OCI-LY7 (cell line): Measurements from ENCODE around the gene C2orf72. TPM values are rescaled to one million over a fixed set of nuclear protein-coding genes. Genes with fewer than 3 reads are reported as not detected.

ENCODE experiments used
- BruUV-seq: library from RNA; stranded (reverse); fragments of 400-500 nt; replicated peaks from 2 replicates; lab custom pipeline; 2021; lab: Mats Ljungman, UMichigan
- CTCF ChIA-PET: fragments of 300-600 bp; sonication (Branson Sonifier 250); formaldehyde crosslinking; loops from one replicate; lab custom pipeline; 2022; ENCODE audit warnings: antibody characterized with exemption; ENCODE audit not compliant: unreplicated experiment; lab: Charles Lee
- POLR2A ChIA-PET: fragments of 300-600 bp; sonication (Branson Sonifier 250); formaldehyde crosslinking; loops from one replicate; lab custom pipeline; 2022; ENCODE audit warnings: antibody characterized with exemption; lab: Charles Lee
- DNase-seq: peaks from one replicate; pipeline ENCODE4 v3.0.0-alpha.2; 2015; ENCODE audit warnings: low spot score
- H2AFZ ChIP-seq: fragments of 200-600 bp; sonication (generic), shearing (Covaris generic); 2 replicates; pipeline ENCODE4 v1.6.1; 2014; ENCODE audit warnings: mild to moderate bottlenecking, antibody characterized with exemption, low read length, moderate library complexity
- H3K27ac ChIP-seq: fragments of 200-600 bp; sonication (generic); 2 replicates; pipeline ENCODE4 v1.5.1; 2014; ENCODE audit warnings: mixed run types, low read depth, mild to moderate bottlenecking, moderate library complexity, low read length, inconsistent platforms; ENCODE audit not compliant: poor library complexity, severe bottlenecking
- H3K36me3 ChIP-seq: fragments of 200-600 bp; sonication (generic); 2 replicates; pipeline ENCODE4 v1.6.1; 2014; ENCODE audit warnings: mild to moderate bottlenecking, antibody characterized with exemption, low read length, moderate library complexity, mixed read lengths; ENCODE audit not compliant: insufficient read depth
- H3K4me1 ChIP-seq: fragments of 200-600 bp; sonication (generic); 2 replicates; pipeline ENCODE4 v1.5.1; 2014; ENCODE audit warnings: mild to moderate bottlenecking, low read length; ENCODE audit not compliant: insufficient read depth, poor library complexity, severe bottlenecking
- H3K4me2 ChIP-seq: fragments of 200-600 bp; sonication (generic); 2 replicates; pipeline ENCODE4 v1.6.1; 2014; ENCODE audit warnings: mild to moderate bottlenecking, low read length
- H3K4me3 ChIP-seq: fragments of 200-600 bp; sonication (generic); 2 replicates; pipeline ENCODE4 v1.5.1; 2014; ENCODE audit warnings: mild to moderate bottlenecking, low read depth, low read length; ENCODE audit not compliant: poor library complexity, severe bottlenecking
- H3K79me2 ChIP-seq: fragments of 200-600 bp; sonication (generic); 2 replicates; pipeline ENCODE4 v1.6.1; 2016; ENCODE audit warnings: low read depth, mild to moderate bottlenecking, low read length, moderate library complexity, mixed read lengths; ENCODE audit not compliant: insufficient read depth
- H3K9me2 ChIP-seq: fragments of 200-600 bp; sonication (generic); 2 replicates; pipeline ENCODE4 v1.6.1; 2016; ENCODE audit warnings: mild to moderate bottlenecking, low read length, mixed read lengths; ENCODE audit not compliant: insufficient read depth
- H3K9me3 ChIP-seq: fragments of 200-600 bp; sonication (generic); 2 replicates; pipeline ENCODE4 v1.6.1; 2014; ENCODE audit warnings: mild to moderate bottlenecking, mixed run types, low read length, mixed read lengths
- H4K20me1 ChIP-seq: fragments of 200-600 bp; sonication (generic); 2 replicates; pipeline ENCODE4 v1.6.1; 2014; ENCODE audit warnings: mild to moderate bottlenecking, antibody characterized with exemption, low read length, moderate library complexity, mixed read lengths; ENCODE audit not compliant: insufficient read depth
- EZH2phosphoT487 ChIP-seq: fragments of 200-600 bp; sonication (generic); IDR thresholded peaks from 2 replicates; pipeline ENCODE4 v1.6.1; 2018; ENCODE audit warnings: low read depth, borderline replicate concordance, mild to moderate bottlenecking, mixed run types, antibody characterized with exemption, low read length, moderate library complexity, mixed read lengths
- intact Hi-C: fragments of 100-400 bp; cut with micrococcal nuclease; formaldehyde crosslinking; loops from one replicate; pipeline ENCODE4 v1.10.0; 2022; ENCODE audit not compliant: unreplicated experiment
- total RNA-seq, 2 experiments: library from RNA; depleted of rRNA in 1 of 2; stranded (reverse); fragments of >200 nt in 1 of 2; shearing (Covaris generic) in 1 of 2; gene quantifications; 2 replicates each; pipeline ENCODE4 v1.2.3, GENCODE V29; 2014 to 2022
- TF ChIP-seq, protein P1 (sequence below): fragments of 200-600 bp; sonication (generic); conservative IDR thresholded peaks from 2 replicates; pipeline ENCODE4 v1.5.1; 2014; ENCODE audit warnings: mild to moderate bottlenecking, antibody characterized with exemption, low read length, moderate library complexity, mixed read lengths

C2orf72 gene
- total RNA-seq, 2 experiments from 2014 or later = not detected

DNA sequence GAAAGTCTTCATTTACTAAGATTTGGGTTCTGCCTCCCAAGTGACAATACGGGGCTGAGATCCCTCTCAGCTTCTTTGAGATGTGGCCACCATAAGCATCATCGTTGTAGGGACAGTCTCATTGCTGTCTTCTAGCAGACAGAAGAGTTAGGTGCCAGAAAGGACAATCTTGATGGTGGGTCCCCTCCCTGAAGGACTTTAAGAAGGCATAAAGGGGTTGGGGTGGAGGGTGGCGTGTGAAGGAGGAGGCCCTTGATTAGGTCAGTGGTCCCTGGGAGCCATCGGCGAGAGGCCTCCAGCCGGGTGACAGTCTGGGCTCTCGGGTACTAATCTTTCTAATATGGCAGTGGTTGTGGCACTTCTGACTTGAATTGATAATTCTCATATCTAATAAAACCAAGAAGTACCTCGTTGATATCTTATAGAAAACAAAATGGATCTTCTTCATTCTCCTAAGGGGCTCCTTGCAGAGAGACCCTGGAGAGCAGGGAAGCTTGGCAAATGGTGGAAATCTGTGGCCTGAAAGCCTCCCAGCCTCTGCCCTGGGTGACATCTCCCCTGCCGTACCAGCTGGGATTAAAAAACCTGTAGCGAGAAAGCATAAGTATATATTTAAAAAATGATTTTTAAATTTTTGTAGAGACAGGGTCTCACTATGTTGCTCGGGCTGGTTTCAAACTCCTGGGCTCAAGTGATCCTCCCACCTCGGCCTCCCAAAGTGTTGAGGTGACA lies 12.1 kb downstream of the C2orf72 start:
- BruUV-seq = no TSS peak
- H3K4me3 ChIP-seq = no peak overlapping the region
- CTCF ChIA-PET = no interaction called here
- H3K36me3 ChIP-seq = no peaks in the 10 kb centered on the region
- H3K9me2 ChIP-seq = no peaks in the 10 kb centered on the region
- no peak for TF ChIP-seq EZH2phosphoT487
- TF ChIP-seq, protein P1, sequence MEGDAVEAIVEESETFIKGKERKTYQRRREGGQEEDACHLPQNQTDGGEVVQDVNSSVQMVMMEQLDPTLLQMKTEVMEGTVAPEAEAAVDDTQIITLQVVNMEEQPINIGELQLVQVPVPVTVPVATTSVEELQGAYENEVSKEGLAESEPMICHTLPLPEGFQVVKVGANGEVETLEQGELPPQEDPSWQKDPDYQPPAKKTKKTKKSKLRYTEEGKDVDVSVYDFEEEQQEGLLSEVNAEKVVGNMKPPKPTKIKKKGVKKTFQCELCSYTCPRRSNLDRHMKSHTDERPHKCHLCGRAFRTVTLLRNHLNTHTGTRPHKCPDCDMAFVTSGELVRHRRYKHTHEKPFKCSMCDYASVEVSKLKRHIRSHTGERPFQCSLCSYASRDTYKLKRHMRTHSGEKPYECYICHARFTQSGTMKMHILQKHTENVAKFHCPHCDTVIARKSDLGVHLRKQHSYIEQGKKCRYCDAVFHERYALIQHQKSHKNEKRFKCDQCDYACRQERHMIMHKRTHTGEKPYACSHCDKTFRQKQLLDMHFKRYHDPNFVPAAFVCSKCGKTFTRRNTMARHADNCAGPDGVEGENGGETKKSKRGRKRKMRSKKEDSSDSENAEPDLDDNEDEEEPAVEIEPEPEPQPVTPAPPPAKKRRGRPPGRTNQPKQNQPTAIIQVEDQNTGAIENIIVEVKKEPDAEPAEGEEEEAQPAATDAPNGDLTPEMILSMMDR = no peak
- POLR2A ChIA-PET = no interaction called here
- no peak for DNase-seq
- H3K27ac ChIP-seq = no peak overlapping the region
- intact Hi-C loops = no loop called here
- H2AFZ ChIP-seq = no peak overlapping the region
- peaks cover 5% of the 10 kb centered on the region for H3K4me1 ChIP-seq
- H3K79me2 ChIP-seq = no peaks in the 10 kb centered on the region
- no peaks in the 10 kb centered on the region for H3K9me3 ChIP-seq
- H4K20me1 ChIP-seq = no peaks in the 10 kb centered on the region
- no peak overlapping the region for H3K4me2 ChIP-seq

DNA sequence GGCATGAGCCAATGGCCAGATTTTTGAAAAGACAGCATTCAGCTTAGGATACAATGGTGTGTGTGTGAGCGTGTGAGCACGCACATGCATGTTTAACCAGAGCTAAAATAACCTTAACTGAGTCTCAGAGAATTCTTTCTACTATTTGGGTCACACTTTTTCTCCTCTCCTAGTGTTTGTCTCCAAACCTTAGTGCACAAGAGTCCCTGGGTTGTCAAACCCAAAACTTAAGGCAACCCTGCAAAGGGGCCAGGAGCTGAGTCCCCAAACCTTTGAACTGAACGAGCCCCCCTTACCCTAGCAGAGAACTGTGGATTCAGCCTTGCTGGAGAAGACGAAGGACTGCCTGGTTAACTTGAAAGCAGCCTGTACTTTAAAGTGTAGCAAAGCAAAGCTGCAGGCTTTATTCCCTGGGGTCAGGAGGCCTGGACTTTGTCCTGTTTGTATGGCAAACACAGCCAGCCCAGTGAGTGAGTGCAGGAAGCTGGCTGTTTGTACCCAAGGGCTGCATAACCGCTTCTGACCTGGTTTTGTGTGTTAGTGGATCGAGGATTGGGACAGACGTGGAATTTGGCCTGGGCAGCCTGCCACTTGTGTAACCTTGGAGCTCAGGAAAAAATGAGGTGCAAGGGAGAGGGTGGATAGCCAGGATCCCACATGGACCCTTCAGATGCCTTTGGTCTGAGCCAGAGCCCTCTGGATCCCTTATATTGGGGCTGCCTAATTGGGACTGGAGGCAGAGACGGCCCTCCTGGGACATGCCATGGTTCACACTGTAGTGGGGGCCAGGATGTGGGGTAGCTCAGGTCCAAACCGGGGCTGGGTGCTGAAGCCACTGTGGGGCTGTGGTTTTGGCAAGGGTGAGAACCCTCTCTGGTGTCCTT lies 12.9 kb downstream of the C2orf72 start:
- Histone ChIP-seq H3K4me2 (no peak overlapping the region), H3K9me2 (no peaks in the 10 kb centered on the region), H3K79me2 (no peaks in the 10 kb centered on the region), H3K4me1 (peaks cover 5% of the 10 kb centered on the region), H4K20me1 (no peaks in the 10 kb centered on the region), H2AFZ (no peak overlapping the region), H3K27ac (no peak overlapping the region), H3K9me3 (no peaks in the 10 kb centered on the region), H3K36me3 (no peaks in the 10 kb centered on the region), H3K4me3 (no peak overlapping the region)
- no peak for DNase-seq
- intact Hi-C loops = no loop called here
- ChIA-PET POLR2A (interaction anchor here (0.6 kb wide), 1 partner anchor 500 kb away, joined by 6 read pairs; no protein-coding TSS in a partner anchor), CTCF (no interaction called here)
- TF ChIP-seq, protein P1 = no peak
- no peak for TF ChIP-seq EZH2phosphoT487
- no TSS peak for BruUV-seq
